GM19372 (cell line): ENCODE measurements around the gene POU2AF1.

ENCODE experiments used
- ATAC-seq: cut with Tn5 transposase; IDR thresholded peaks from one replicate; pipeline ENCODE4 v1.9.1; 2021; ENCODE audit warnings: mild to moderate bottlenecking, low read depth, moderate library complexity; ENCODE audit not compliant: unreplicated experiment

POU2AF1 gene

GRCh38 chr11:111363985-111364384, 15.1 kb downstream of the POU2AF1 start:
- no peak for ATAC-seq

- ATAC-seq: no peak
Observed at GRCh38 chr11:111362887-111363411, 16.1 kb downstream of the POU2AF1 start.

- no peak for ATAC-seq
Observed at GRCh38 chr11:111361874-111362273, 17.2 kb downstream of the POU2AF1 start.

- no peak for ATAC-seq
Observed at GRCh38 chr11:111361052-111361801, 17.8 kb downstream of the POU2AF1 start.

GRCh38 chr11:111360150-111361043, 18.7 kb downstream of the POU2AF1 start:
- ATAC-seq: no peak

GRCh38 chr11:111359223-111360149, 19.6 kb downstream of the POU2AF1 start:
- no peak for ATAC-seq

- ATAC-seq: no peak
Observed at GRCh38 chr11:111358038-111359001, 20.8 kb downstream of the POU2AF1 start.

GRCh38 chr11:111357150-111358037, 21.7 kb downstream of the POU2AF1 start:
- ATAC-seq: no peak

GRCh38 chr11:111356660-111357048, 22.4 kb downstream of the POU2AF1 start:
- no peak for ATAC-seq

GRCh38 chr11:111355956-111356659, 23.0 kb downstream of the POU2AF1 start:
- no peak for ATAC-seq

GRCh38 chr11:111355101-111355500, 24.0 kb downstream of the POU2AF1 start:
- ATAC-seq: no peak

- ATAC-seq: no peak
Observed at GRCh38 chr11:111354601-111354891, 24.5 kb downstream of the POU2AF1 start.

- ATAC-seq: no peak
Observed at GRCh38 chr11:111353776-111354600, 25.1 kb downstream of the POU2AF1 start.

GRCh38 chr11:111352935-111353710, 26.0 kb downstream of the POU2AF1 start:
- no peak for ATAC-seq

- no peak for ATAC-seq
Observed at GRCh38 chr11:111352231-111352746, 26.8 kb downstream of the POU2AF1 start.
